22Rv1 (cell line): ENCODE data around the gene PHKB.

Source experiments
- CTCF ChIP-seq: fragments of 450-650 bp; IDR thresholded peaks from 2 replicates; pipeline ENCODE4 v1.5.1; 2017; ENCODE audit warnings: mild to moderate bottlenecking
- ZFX ChIP-seq: fragments of 450-650 bp; IDR thresholded peaks from 2 replicates; pipeline ENCODE4 v1.6.1; 2017; ENCODE audit warnings: antibody characterized with exemption, borderline replicate concordance

DNA sequence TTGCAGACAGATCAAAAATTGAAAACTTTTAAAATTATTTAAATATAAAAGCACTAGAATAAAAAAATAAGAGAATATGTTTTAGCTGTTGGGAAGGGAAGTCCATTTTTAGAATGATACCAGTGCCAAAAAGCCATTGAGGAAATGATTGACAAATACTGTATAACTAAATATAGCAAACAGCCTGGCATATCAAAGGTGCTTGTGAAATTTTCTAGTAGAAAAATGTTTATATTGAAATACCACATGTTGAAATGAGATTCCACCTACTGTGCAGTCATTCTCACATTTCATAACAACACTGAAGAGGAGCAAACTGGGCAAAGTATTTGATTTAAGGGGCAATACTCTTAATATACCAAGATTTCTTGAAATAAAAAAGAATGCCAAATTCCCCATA, 183.5 kb downstream of the PHKB start:
- no peak for TF ChIP-seq CTCF
- TF ChIP-seq ZFX = no peak
